Activated CD8-positive, alpha-beta T cell treated with anti-CD3 and anti-CD28 coated beads, Interleukin-2, amount 10 ng/mL, durations not matched to agents 7 days and 5 days (primary cell): ENCODE measurements around the gene KLHL35. TPM values are rescaled to one million over a fixed set of nuclear protein-coding genes. Genes with fewer than 3 reads are reported as not detected.

Experiments
- ATAC-seq: fragments of 150-1000 bp; cut with Tn5 transposase; one replicate; pipeline ENCODE4 v1.10.0; 2021; ENCODE audit warnings: moderate library complexity
- CTCF ChIA-PET: fragments of 350-600 bp; sonication (Branson Sonifier 250); formaldehyde crosslinking; loops from one replicate; lab custom pipeline; 2021; ENCODE audit warnings: antibody characterized with exemption; lab: Charles Lee
- POLR2A ChIA-PET: fragments of 350-600 bp; sonication (Branson Sonifier 250); formaldehyde crosslinking; loops from one replicate; lab custom pipeline; 2021; ENCODE audit warnings: antibody characterized with exemption; lab: Charles Lee
- DNase-seq: peaks from one replicate; pipeline ENCODE4 v3.0.0-alpha.2; 2020
- H3K27ac Mint-ChIP-seq: one replicate; pipeline ENCODE4 v1.8.0; 2021; ENCODE audit warnings: mild to moderate bottlenecking, mixed read lengths
- H3K27me3 Mint-ChIP-seq: one replicate; pipeline ENCODE4 v1.8.0; 2021; ENCODE audit warnings: low read depth, mixed read lengths
- H3K36me3 Mint-ChIP-seq: one replicate; pipeline ENCODE4 v1.8.0; 2021; ENCODE audit warnings: low read depth, mixed read lengths
- H3K4me1 Mint-ChIP-seq: one replicate; pipeline ENCODE4 v1.8.0; 2021; ENCODE audit warnings: low read depth, mixed read lengths
- H3K4me3 Mint-ChIP-seq: one replicate; pipeline ENCODE4 v1.8.0; 2021; ENCODE audit warnings: mild to moderate bottlenecking, mixed read lengths
- H3K9me3 Mint-ChIP-seq: one replicate; pipeline ENCODE4 v1.8.0; 2022; ENCODE audit warnings: mixed read lengths; ENCODE audit not compliant: insufficient read depth
- total RNA-seq, 2 experiments: library from RNA; stranded (reverse); gene quantifications; one replicate each; pipeline ENCODE4 v1.2.3, GENCODE V29; 2021

The KLHL35 gene
- total RNA-seq, 2 experiments from 2014 or later = 0.26 to 0.31 TPM

DNA sequence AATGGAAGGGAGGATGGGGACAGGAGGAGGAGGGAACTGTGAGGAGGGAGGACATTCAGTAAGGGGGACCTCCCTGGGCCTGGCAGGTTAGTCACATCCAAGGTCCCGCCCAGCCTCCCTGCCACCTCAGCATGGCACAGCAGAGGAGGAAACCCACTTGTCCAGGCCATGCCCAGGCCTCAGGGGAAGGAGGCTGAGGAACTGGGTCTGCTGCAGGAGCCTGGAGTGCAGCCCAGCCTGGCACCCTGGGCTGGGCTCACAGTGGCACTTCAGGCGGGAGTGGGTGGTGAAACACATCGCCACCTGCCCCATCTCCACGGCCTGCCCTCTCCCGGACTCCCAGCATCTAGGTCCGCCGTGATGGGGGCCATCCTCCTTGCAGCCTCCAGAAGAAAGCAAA is 17.2 kb upstream of the KLHL35 start:
- H3K27ac Mint-ChIP-seq = no peak overlapping the region
- no peak for ATAC-seq
- no peaks in the 10 kb centered on the region for H3K9me3 Mint-ChIP-seq
- no peak overlapping the region for H3K4me3 Mint-ChIP-seq
- ChIA-PET POLR2A (no interaction called here), CTCF (interaction anchor here (1.1 to 1.9 kb wide), 3 partner anchors 71 to 79 kb away, joined by 4 to 10 read pairs (median 6); partner anchors contain the start of gene GDPD5)
- no peaks in the 10 kb centered on the region for H3K4me1 Mint-ChIP-seq
- DNase-seq = no peak
- no peaks in the 10 kb centered on the region for H3K27me3 Mint-ChIP-seq
- no peaks in the 10 kb centered on the region for H3K36me3 Mint-ChIP-seq

- Mint-ChIP-seq H3K4me1 (no peaks in the 10 kb centered on the region), H3K36me3 (no peaks in the 10 kb centered on the region), H3K27me3 (no peaks in the 10 kb centered on the region), H3K4me3 (no peak overlapping the region), H3K27ac (no peak overlapping the region), H3K9me3 (no peaks in the 10 kb centered on the region)
- ChIA-PET POLR2A (no interaction called here), CTCF (interaction anchor here (1.9 kb wide), 1 partner anchor 72 kb away, joined by 6 read pairs; no protein-coding TSS in a partner anchor)
- no peak for ATAC-seq
- no peak for DNase-seq
Observed at GRCh38 chr11:75449776-75450175, 16.8 kb upstream of the KLHL35 start.

DNA sequence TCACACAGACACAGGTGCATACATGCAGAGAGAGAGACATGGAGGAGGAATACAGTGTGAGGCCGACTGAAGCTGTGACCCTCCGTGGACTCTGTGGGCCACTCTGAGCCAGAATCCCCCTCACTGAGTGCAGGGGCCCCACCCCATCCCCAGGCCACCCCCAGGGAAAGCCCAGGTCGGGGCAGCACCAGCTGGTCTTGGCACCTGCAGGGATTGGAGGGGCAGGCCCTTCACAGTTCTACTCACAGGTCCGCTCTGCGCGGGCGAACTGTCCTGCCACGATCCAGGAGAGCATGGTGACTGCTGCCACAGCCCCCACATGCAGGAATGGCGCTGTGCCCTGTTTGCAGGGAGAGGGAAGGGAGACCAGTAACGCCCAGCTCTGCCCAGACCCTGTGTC is 16.3 kb upstream of the KLHL35 start:
- H3K4me1 Mint-ChIP-seq = no peaks in the 10 kb centered on the region

DNA sequence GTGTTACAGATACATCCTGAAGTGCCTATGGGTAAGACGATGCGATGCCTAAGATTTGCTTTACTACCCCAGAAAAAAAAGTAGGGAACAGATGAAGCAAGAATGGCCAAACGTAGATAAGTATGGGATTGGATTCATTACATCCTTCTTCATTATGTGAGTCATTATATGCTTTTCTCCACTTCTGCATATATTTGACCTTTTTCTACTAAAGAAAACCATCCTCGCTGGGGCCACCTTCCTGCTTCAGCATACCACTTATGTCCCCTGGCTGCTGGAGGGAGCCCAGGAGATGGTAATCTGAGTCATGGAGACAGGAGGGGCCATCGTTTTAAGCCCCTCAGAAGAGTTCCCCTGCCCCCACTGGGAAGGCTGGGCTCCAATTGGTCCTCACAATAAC is 14.4 kb upstream of the KLHL35 start:
- H3K4me1 Mint-ChIP-seq = no peaks in the 10 kb centered on the region
- no peak overlapping the region for H3K4me3 Mint-ChIP-seq
- no peak for ATAC-seq
- CTCF ChIA-PET = no interaction called here
- POLR2A ChIA-PET = no interaction called here
- H3K27me3 Mint-ChIP-seq = no peaks in the 10 kb centered on the region
- H3K9me3 Mint-ChIP-seq = no peaks in the 10 kb centered on the region
- H3K27ac Mint-ChIP-seq = no peak overlapping the region
- no peaks in the 10 kb centered on the region for H3K36me3 Mint-ChIP-seq
- no peak for DNase-seq

More for the DNA sequence above, 16.3 kb upstream of the KLHL35 start:
- Mint-ChIP-seq H3K27me3 (no peaks in the 10 kb centered on the region), H3K27ac (no peak overlapping the region), H3K4me3 (no peak overlapping the region), H3K36me3 (no peaks in the 10 kb centered on the region), H3K9me3 (no peaks in the 10 kb centered on the region)
- POLR2A ChIA-PET = no interaction called here
- CTCF ChIA-PET = interaction anchor here (1.4 kb wide), 1 partner anchor 83 kb away, joined by 4 read pairs; no protein-coding TSS in a partner anchor
- ATAC-seq (no peak), DNase-seq (no peak)

DNA sequence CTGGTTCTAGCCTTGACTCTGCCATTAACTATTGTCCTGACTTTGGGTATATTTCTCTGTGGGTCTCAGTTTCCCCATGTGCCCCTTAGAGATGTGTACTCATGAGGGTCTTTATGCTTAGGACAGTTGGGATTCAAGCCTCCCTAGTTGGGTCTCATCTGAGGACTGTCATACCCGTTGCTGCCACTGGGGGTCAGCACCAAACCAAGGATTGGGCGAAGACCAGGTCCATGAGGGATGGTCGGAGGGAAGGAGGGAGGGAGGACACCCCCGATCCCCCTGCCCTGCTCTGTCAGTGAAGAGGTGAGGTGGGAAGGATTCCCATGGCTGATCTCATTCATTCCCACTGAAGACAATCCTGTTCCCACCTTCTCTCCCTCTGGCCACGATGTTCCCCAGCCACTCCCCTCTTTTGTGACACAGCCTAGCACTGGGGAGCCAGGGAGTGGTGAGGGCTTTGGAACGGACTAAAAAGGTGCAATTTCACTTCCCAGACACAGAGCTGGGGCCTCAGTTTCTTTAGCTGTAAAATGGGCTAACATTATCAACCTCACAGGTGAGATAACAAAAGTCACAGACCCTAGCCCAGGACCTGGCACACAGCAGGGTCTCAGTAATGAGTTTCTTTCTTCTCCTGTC is 12.4 kb upstream of the KLHL35 start:
- Mint-ChIP-seq H3K36me3 (no peaks in the 10 kb centered on the region), H3K27me3 (no peaks in the 10 kb centered on the region), H3K4me3 (no peak overlapping the region), H3K4me1 (no peaks in the 10 kb centered on the region), H3K9me3 (no peaks in the 10 kb centered on the region), H3K27ac (no peak overlapping the region)
- CTCF ChIA-PET = interaction anchor here (0.6 to 9.2 kb wide), 19 partner anchors 9 to 240 kb away, joined by 3 to 237 read pairs (median 5); partner anchors contain the start of gene GDPD5
- ATAC-seq (peak; percentile 80), DNase-seq (peak; percentile 78)
- POLR2A ChIA-PET = no interaction called here

DNA sequence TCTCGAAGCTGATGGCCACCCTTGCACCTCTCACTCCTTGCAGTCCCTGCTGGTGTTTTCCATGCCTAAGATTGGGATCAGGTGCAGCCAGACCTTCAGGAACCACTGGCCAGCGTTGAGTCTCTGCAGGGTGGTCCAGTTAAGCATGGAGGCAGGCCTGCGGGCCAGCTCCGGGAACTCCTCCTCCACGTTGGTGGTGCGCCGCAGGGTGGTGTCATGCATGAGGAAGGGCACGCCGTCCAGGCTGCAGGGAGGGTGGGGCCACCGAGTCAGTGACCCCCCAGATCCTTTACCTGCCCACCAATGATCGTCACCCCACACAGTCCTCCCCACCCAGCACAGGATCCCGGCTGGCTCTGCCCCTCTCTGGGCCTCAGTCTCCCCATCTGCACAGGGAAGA is 10.0 kb upstream of the KLHL35 start:
- Mint-ChIP-seq H3K27me3 (peaks cover 1% of the 10 kb centered on the region), H3K9me3 (no peaks in the 10 kb centered on the region), H3K4me1 (no peaks in the 10 kb centered on the region), H3K27ac (no peak overlapping the region), H3K36me3 (no peaks in the 10 kb centered on the region), H3K4me3 (no peak overlapping the region)
- DNase-seq (no peak), ATAC-seq (no peak)
- POLR2A ChIA-PET = no interaction called here
- CTCF ChIA-PET = interaction anchor here (0.9 to 9.2 kb wide), 3 partner anchors 8 to 86 kb away, joined by 3 to 237 read pairs (median 4); partner anchors contain the start of gene GDPD5

- Mint-ChIP-seq H3K9me3 (no peaks in the 10 kb centered on the region), H3K27ac (no peak overlapping the region), H3K27me3 (peaks cover 1% of the 10 kb centered on the region), H3K4me3 (no peak overlapping the region), H3K36me3 (no peaks in the 10 kb centered on the region), H3K4me1 (no peaks in the 10 kb centered on the region)
- ATAC-seq (no peak), DNase-seq (no peak)
- POLR2A ChIA-PET = interaction anchor here (0.9 kb wide), 1 partner anchor 88 kb away, joined by 3 read pairs; no protein-coding TSS in a partner anchor
- CTCF ChIA-PET = interaction anchor here (1.0 to 9.2 kb wide), 2 partner anchors 9 to 86 kb away, joined by 4 to 237 read pairs; partner anchors contain the start of gene GDPD5
Observed at GRCh38 chr11:75442161-75442885, 9.3 kb upstream of the KLHL35 start.

- POLR2A ChIA-PET = interaction anchor here (0.9 to 1.3 kb wide), 2 partner anchors 84 to 89 kb away, joined by 3 read pairs; partner anchors contain the start of gene GDPD5
- Mint-ChIP-seq H3K9me3 (no peaks in the 10 kb centered on the region), H3K4me3 (no peak overlapping the region), H3K27me3 (peaks cover 1% of the 10 kb centered on the region), H3K36me3 (no peaks in the 10 kb centered on the region), H3K4me1 (no peaks in the 10 kb centered on the region), H3K27ac (no peak overlapping the region)
- ATAC-seq (no peak), DNase-seq (no peak)
- CTCF ChIA-PET = interaction anchor here (1.0 to 9.2 kb wide), 2 partner anchors 10 to 87 kb away, joined by 4 to 237 read pairs; partner anchors contain the start of gene GDPD5
Observed at GRCh38 chr11:75441804-75442132, 8.8 kb upstream of the KLHL35 start.

DNA sequence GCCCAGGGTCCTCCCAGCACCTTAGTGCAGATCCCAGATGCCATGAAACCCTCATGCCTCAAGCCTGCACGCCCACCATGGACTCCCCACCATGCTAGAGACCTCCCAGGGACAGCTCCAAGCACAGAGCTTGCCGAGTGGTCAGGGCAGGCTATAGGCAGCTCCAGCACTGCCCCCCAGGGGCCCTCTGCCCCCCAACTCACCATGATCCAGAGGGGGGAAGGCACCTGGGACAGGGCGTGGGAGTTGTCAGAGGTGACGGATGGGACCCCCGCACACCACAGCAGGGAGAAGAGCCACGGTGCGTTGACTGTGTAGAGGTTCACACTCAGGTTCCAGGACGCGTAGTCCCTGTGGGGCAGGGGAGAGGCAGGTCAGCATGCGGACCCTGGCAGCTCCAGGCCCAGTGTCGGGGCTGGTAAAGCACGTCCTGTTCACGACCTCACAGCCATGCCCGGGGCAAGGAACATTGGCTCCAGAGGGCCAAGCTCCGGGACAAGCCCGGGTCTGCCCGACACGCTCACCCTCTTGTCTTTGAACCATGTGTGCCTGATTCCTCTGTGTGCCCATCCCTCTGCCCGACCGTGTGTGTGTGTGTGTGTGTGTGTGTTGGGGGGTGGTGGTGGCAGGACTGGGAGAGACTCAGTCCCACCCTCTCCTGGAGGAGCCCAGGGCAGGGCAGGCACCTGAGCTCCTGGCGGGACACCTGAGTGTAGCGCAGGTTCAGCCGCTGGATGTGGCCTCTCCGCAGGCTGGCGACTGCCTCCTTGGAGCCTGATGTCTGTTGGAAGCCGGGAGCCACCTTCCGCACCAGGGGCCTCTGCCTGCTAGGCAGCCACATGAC is 8.2 kb upstream of the KLHL35 start:
- Mint-ChIP-seq H3K4me1 (no peaks in the 10 kb centered on the region), H3K4me3 (no peak overlapping the region), H3K27me3 (peaks cover 1% of the 10 kb centered on the region), H3K27ac (no peak overlapping the region), H3K9me3 (no peaks in the 10 kb centered on the region), H3K36me3 (no peaks in the 10 kb centered on the region)
- ChIA-PET CTCF (interaction anchor here (9.2 kb wide), 1 partner anchor 87 kb away, joined by 237 read pairs; the partner anchor contains the start of gene GDPD5), POLR2A (interaction anchor here (0.9 to 1.3 kb wide), 2 partner anchors 84 to 89 kb away, joined by 3 read pairs; partner anchors contain the start of gene GDPD5)
- DNase-seq (no peak), ATAC-seq (no peak)

DNA sequence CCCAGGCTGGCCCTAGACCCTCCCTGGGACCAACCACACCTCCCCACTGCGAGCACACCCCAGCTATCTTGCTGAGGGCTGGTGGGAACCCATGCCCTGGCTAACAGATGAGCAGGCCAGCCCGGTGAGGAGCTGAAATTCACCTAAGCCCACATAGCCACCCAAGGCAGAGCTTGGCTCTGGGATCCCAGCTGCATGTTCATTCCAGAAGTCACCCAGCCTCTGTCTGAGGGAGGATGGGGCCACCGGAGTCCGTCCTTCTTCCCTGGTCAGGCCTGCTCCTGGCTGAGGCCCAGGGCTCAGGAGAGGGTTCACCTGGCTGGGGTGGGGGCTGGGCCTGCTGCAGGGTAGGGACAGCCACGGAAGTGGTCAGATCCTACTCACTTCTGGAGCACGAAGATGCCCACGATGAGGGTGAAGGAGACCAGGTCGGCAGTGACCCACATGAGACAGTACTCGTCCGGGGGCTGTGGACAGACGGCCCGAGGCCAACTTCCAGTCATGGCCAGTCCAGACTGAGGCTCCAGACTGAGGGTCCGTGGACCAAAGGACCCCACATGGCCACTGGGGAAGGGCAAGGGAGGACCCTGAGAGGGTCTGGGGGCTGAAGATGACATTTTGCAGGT is 6.6 kb upstream of the KLHL35 start:
- ChIA-PET CTCF (interaction anchor here (9.2 kb wide), 1 partner anchor 89 kb away, joined by 237 read pairs; the partner anchor contains the start of gene GDPD5), POLR2A (no interaction called here)
- no peaks in the 10 kb centered on the region for H3K9me3 Mint-ChIP-seq
- no peak overlapping the region for H3K27ac Mint-ChIP-seq
- ATAC-seq = no peak
- H3K4me3 Mint-ChIP-seq = no peak overlapping the region
- H3K4me1 Mint-ChIP-seq = no peaks in the 10 kb centered on the region
- DNase-seq = no peak
- peaks cover 1% of the 10 kb centered on the region for H3K27me3 Mint-ChIP-seq
- H3K36me3 Mint-ChIP-seq = no peaks in the 10 kb centered on the region

DNA sequence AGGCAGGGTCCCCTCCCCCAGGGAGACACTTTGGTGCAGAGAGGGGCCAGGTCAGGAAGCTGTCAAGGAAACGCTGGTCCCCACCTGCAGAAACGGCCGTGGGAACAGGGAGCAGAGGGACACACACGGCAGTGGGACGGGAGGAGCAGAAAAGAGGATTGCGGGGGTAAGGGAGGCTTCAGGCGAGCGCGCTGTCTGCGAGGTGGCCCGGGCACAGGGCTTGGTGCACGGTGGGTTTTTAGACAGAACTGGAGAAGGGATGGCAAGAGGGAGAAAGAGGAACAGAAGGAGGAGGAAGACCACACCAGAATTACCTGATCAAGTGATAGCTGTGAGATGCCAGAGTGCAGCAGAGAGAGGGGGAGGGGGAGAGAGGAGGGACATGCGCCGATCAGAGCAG is 6.0 kb upstream of the KLHL35 start:
- Mint-ChIP-seq H3K27ac (no peak overlapping the region), H3K36me3 (no peaks in the 10 kb centered on the region), H3K9me3 (no peaks in the 10 kb centered on the region), H3K27me3 (peaks cover 1% of the 10 kb centered on the region), H3K4me3 (no peak overlapping the region), H3K4me1 (no peaks in the 10 kb centered on the region)
- CTCF ChIA-PET = interaction anchor here (9.2 kb wide), 1 partner anchor 90 kb away, joined by 237 read pairs; the partner anchor contains the start of gene GDPD5
- no peak for DNase-seq
- POLR2A ChIA-PET = interaction anchor here (1.1 kb wide), 1 partner anchor 9 kb away, joined by 3 read pairs; no protein-coding TSS in a partner anchor
- ATAC-seq = no peak
